Activated naive CD4-positive, alpha-beta T cell treated with anti-CD3 and anti-CD28 coated beads, Interleukin-2, amount 10 ng/mL, durations not matched to agents 7 days and 5 days (primary cell): ENCODE data around the gene CEBPE.
"Not testable (repeated sequence)": the region's sequence is repeated elsewhere in the genome, so short reads cannot be mapped to it uniquely, and the experiment has no call there.

ENCODE experiments used
- CTCF ChIA-PET: fragments of 350-600 bp; sonication (Branson Sonifier 250); formaldehyde crosslinking; loops from one replicate; lab custom pipeline; 2021; ENCODE audit warnings: antibody characterized with exemption; lab: Charles Lee
- DNase-seq: peaks from one replicate; pipeline ENCODE4 v3.0.0-alpha.2; 2020
- H3K27ac Mint-ChIP-seq: one replicate; pipeline ENCODE4 v1.8.0; 2021; ENCODE audit warnings: mild to moderate bottlenecking, moderate library complexity, mixed read lengths
- H3K27me3 Mint-ChIP-seq: one replicate; pipeline ENCODE4 v1.8.0; 2021; ENCODE audit warnings: mild to moderate bottlenecking, mixed read lengths
- H3K36me3 Mint-ChIP-seq: one replicate; pipeline ENCODE4 v1.8.0; 2021; ENCODE audit warnings: mixed read lengths
- H3K4me1 Mint-ChIP-seq: one replicate; pipeline ENCODE4 v1.8.0; 2021; ENCODE audit warnings: mixed read lengths
- H3K4me3 Mint-ChIP-seq: one replicate; pipeline ENCODE4 v1.8.0; 2021; ENCODE audit warnings: mild to moderate bottlenecking, moderate library complexity, mixed read lengths
- H3K9me3 Mint-ChIP-seq: one replicate; pipeline ENCODE4 v1.8.0; 2021; ENCODE audit warnings: mixed read lengths

Gene CEBPE

GRCh38 chr14:23112359-23113178 lies 6.5 kb downstream of the CEBPE start:
- Mint-ChIP-seq H3K36me3 (no peaks in the 10 kb centered on the region), H3K27ac (no peak overlapping the region), H3K9me3 (no peaks in the 10 kb centered on the region), H3K4me3 (no peak overlapping the region), H3K4me1 (peaks cover 10% of the 10 kb centered on the region), H3K27me3 (peaks cover 27% of the 10 kb centered on the region)
- CTCF ChIA-PET: interaction anchor here (0.7 to 5.3 kb wide), 4 partner anchors 8 to 74 kb away, joined by 3 to 31 read pairs (median 5); no protein-coding TSS in a partner anchor
- no peak for DNase-seq

GRCh38 chr14:23110579-23111365 lies 8.3 kb downstream of the CEBPE start:
- H3K36me3 Mint-ChIP-seq: no peaks in the 10 kb centered on the region
- CTCF ChIA-PET: interaction anchor here (0.6 to 5.3 kb wide), 6 partner anchors 10 to 725 kb away, joined by 3 to 31 read pairs (median 14); no protein-coding TSS in a partner anchor
- no peak for DNase-seq
- peaks cover 11% of the 10 kb centered on the region for H3K4me1 Mint-ChIP-seq
- H3K4me3 Mint-ChIP-seq: no peak overlapping the region
- H3K27me3 Mint-ChIP-seq: peaks cover 23% of the 10 kb centered on the region
- H3K9me3 Mint-ChIP-seq: no peaks in the 10 kb centered on the region
- no peak overlapping the region for H3K27ac Mint-ChIP-seq

- CTCF ChIA-PET: interaction anchor here (1.4 to 5.3 kb wide), 7 partner anchors 11 to 123 kb away, joined by 3 to 31 read pairs (median 5); partner anchors contain the start of genes ACIN1 and C14orf119
Observed at GRCh38 chr14:23109769-23110168, 9.3 kb downstream of the CEBPE start.

GRCh38 chr14:23108169-23108568 lies 10.9 kb downstream of the CEBPE start:
- H3K4me1 Mint-ChIP-seq, H3K27ac Mint-ChIP-seq: not testable (repeated sequence)
- CTCF ChIA-PET: interaction anchor here (1.1 to 5.3 kb wide), 6 partner anchors 12 to 40 kb away, joined by 3 to 31 read pairs (median 14); partner anchors contain the start of genes ACIN1 and C14orf119

More at GRCh38 chr14:23109769-23110168, 9.3 kb downstream of the CEBPE start:
- DNase-seq: no peak
- Mint-ChIP-seq H3K27ac (no peak overlapping the region), H3K9me3 (no peaks in the 10 kb centered on the region), H3K4me1 (peaks cover 7% of the 10 kb centered on the region), H3K36me3 (no peaks in the 10 kb centered on the region), H3K4me3 (no peak overlapping the region), H3K27me3 (peaks cover 15% of the 10 kb centered on the region)

GRCh38 chr14:23107620-23108019 lies 11.4 kb downstream of the CEBPE start:
- DNase-seq, H3K36me3 Mint-ChIP-seq, H3K9me3 Mint-ChIP-seq, H3K27ac Mint-ChIP-seq, CTCF ChIA-PET, H3K4me3 Mint-ChIP-seq, H3K4me1 Mint-ChIP-seq: not testable (repeated sequence)
- H3K27me3 Mint-ChIP-seq: peaks cover 18% of the 10 kb centered on the region

More at GRCh38 chr14:23108169-23108568, 10.9 kb downstream of the CEBPE start:
- not testable (repeated sequence) for H3K36me3 Mint-ChIP-seq, H3K4me3 Mint-ChIP-seq, DNase-seq, H3K9me3 Mint-ChIP-seq
- peaks cover 14% of the 10 kb centered on the region for H3K27me3 Mint-ChIP-seq

GRCh38 chr14:23106747-23107045 lies 12.4 kb downstream of the CEBPE start:
- no peaks in the 10 kb centered on the region for H3K36me3 Mint-ChIP-seq
- no peaks in the 10 kb centered on the region for H3K9me3 Mint-ChIP-seq
- H3K27me3 Mint-ChIP-seq: peaks cover 22% of the 10 kb centered on the region
- peaks cover 3% of the 10 kb centered on the region for H3K4me1 Mint-ChIP-seq
- H3K27ac Mint-ChIP-seq: no peak overlapping the region
- no peak overlapping the region for H3K4me3 Mint-ChIP-seq
- CTCF ChIA-PET: interaction anchor here (1.1 kb wide), 1 partner anchor 14 kb away, joined by 3 read pairs; no protein-coding TSS in a partner anchor
- DNase-seq: no peak

- Mint-ChIP-seq H3K4me3 (no peak overlapping the region), H3K27me3 (peaks cover 22% of the 10 kb centered on the region), H3K27ac (no peak overlapping the region), H3K9me3 (no peaks in the 10 kb centered on the region), H3K4me1 (peaks cover 3% of the 10 kb centered on the region), H3K36me3 (peaks cover under 1% of the 10 kb centered on the region)
- no peak for DNase-seq
- CTCF ChIA-PET: no interaction called here
Observed at GRCh38 chr14:23105348-23105824, 13.7 kb downstream of the CEBPE start.

- Mint-ChIP-seq H3K27ac (no peak within 1 kb of the TSS), H3K4me3 (no peak within 1 kb of the TSS), H3K27me3 (peaks cover 22% of the 10 kb centered on the region), H3K4me1 (peaks cover 3% of the 10 kb centered on the region), H3K36me3 (peaks cover 4% of the 10 kb centered on the region), H3K9me3 (no peaks in the 10 kb centered on the region)
- no peak for DNase-seq
- CTCF ChIA-PET: interaction anchor here (1.0 kb wide), 1 partner anchor 10 kb away, joined by 3 read pairs; the partner anchor contains the start of genes ACIN1 and C14orf119
Observed at GRCh38 chr14:23104591-23105347, 14.3 kb downstream of the CEBPE start, which contains the start of gene CIROP. CIROP (minus strand) TSS chr14:23104989; CDS start chr14:23104920, 69 bp downstream.

- peaks cover 3% of the 10 kb centered on the region for H3K4me1 Mint-ChIP-seq
- peaks cover 8% of the 10 kb centered on the region for H3K36me3 Mint-ChIP-seq
- CTCF ChIA-PET: interaction anchor here (1.0 kb wide), 1 partner anchor 9 kb away, joined by 3 read pairs; the partner anchor contains the start of genes ACIN1 and C14orf119
- H3K27ac Mint-ChIP-seq: no peak overlapping the region
- no peak overlapping the region for H3K4me3 Mint-ChIP-seq
- DNase-seq: no peak
- H3K9me3 Mint-ChIP-seq: no peaks in the 10 kb centered on the region
- H3K27me3 Mint-ChIP-seq: peaks cover 22% of the 10 kb centered on the region
Observed at GRCh38 chr14:23104070-23104590, 14.9 kb downstream of the CEBPE start.

- Mint-ChIP-seq H3K36me3 (peaks cover 11% of the 10 kb centered on the region), H3K27me3 (peaks cover 22% of the 10 kb centered on the region), H3K9me3 (no peaks in the 10 kb centered on the region), H3K4me3 (no peak overlapping the region), H3K4me1 (peaks cover 3% of the 10 kb centered on the region), H3K27ac (no peak overlapping the region)
- DNase-seq: no peak
- CTCF ChIA-PET: interaction anchor here (1.0 kb wide), 1 partner anchor 8 kb away, joined by 3 read pairs; the partner anchor contains the start of genes ACIN1 and C14orf119
Observed at GRCh38 chr14:23103581-23103980, 15.5 kb downstream of the CEBPE start.

GRCh38 chr14:23102801-23103200 lies 16.3 kb downstream of the CEBPE start:
- no peak overlapping the region for H3K4me3 Mint-ChIP-seq
- H3K27me3 Mint-ChIP-seq: peaks cover 22% of the 10 kb centered on the region
- no peak overlapping the region for H3K27ac Mint-ChIP-seq
- peaks cover 4% of the 10 kb centered on the region for H3K4me1 Mint-ChIP-seq
- peaks cover 15% of the 10 kb centered on the region for H3K36me3 Mint-ChIP-seq
- CTCF ChIA-PET: no interaction called here
- H3K9me3 Mint-ChIP-seq: no peaks in the 10 kb centered on the region
- no peak for DNase-seq

GRCh38 chr14:23101986-23102625 lies 16.9 kb downstream of the CEBPE start:
- CTCF ChIA-PET: interaction anchor here (1.3 kb wide), 1 partner anchor 25 kb away, joined by 3 read pairs; no protein-coding TSS in a partner anchor
- Mint-ChIP-seq H3K4me3 (no peak overlapping the region), H3K4me1 (peaks cover 11% of the 10 kb centered on the region), H3K27ac (no peak overlapping the region), H3K9me3 (no peaks in the 10 kb centered on the region), H3K36me3 (peaks cover 22% of the 10 kb centered on the region), H3K27me3 (peaks cover 22% of the 10 kb centered on the region)
- DNase-seq: no peak
